HG03066 (cell line): ENCODE results near the gene LARGE1.
"Not testable (repeated sequence)": the region's sequence is repeated elsewhere in the genome, so short reads cannot be mapped to it uniquely, and the experiment has no call there.

Experiments used
- ATAC-seq: cut with Tn5 transposase; IDR thresholded peaks from one replicate; pipeline ENCODE4 v1.9.1; 2021; ENCODE audit warnings: low read depth; ENCODE audit not compliant: unreplicated experiment

Gene LARGE1

GRCh38 chr22:33461245-33461644 is 459.0 kb downstream of the LARGE1 start:
- not testable (repeated sequence) for ATAC-seq

GRCh38 chr22:33459137-33459536 is 461.1 kb downstream of the LARGE1 start:
- no peak for ATAC-seq

- no peak for ATAC-seq
Measured at GRCh38 chr22:33456511-33456910, 463.8 kb downstream of the LARGE1 start.

- ATAC-seq = no peak
Measured at GRCh38 chr22:33455036-33455435, 465.2 kb downstream of the LARGE1 start.

- ATAC-seq = no peak
Measured at GRCh38 chr22:33451866-33452469, 468.3 kb downstream of the LARGE1 start.

- no peak for ATAC-seq
Measured at GRCh38 chr22:33450756-33451155, 469.5 kb downstream of the LARGE1 start.

- ATAC-seq = no peak
Measured at GRCh38 chr22:33447733-33448132, 472.5 kb downstream of the LARGE1 start.

GRCh38 chr22:33443683-33444082 is 476.6 kb downstream of the LARGE1 start:
- no peak for ATAC-seq

GRCh38 chr22:33440756-33441155 is 479.5 kb downstream of the LARGE1 start:
- no peak for ATAC-seq

- no peak for ATAC-seq
Measured at GRCh38 chr22:33438273-33438672, 482.0 kb downstream of the LARGE1 start.

- no peak for ATAC-seq
Measured at GRCh38 chr22:33431300-33431699, 489.0 kb downstream of the LARGE1 start.

- ATAC-seq = no peak
Measured at GRCh38 chr22:33429281-33429680, 491.0 kb downstream of the LARGE1 start.

GRCh38 chr22:33427461-33427860 is 492.8 kb downstream of the LARGE1 start:
- ATAC-seq = no peak

GRCh38 chr22:33426451-33426850 is 493.8 kb downstream of the LARGE1 start:
- ATAC-seq = no peak

GRCh38 chr22:33421859-33422258 is 498.4 kb downstream of the LARGE1 start:
- no peak for ATAC-seq

- no peak for ATAC-seq
Measured at GRCh38 chr22:33418484-33418883, 501.8 kb downstream of the LARGE1 start.

- ATAC-seq = no peak
Measured at GRCh38 chr22:33415401-33415800, 504.9 kb downstream of the LARGE1 start.

GRCh38 chr22:33409079-33409478 is 511.2 kb downstream of the LARGE1 start:
- ATAC-seq = no peak

- ATAC-seq = no peak
Measured at GRCh38 chr22:33405194-33405593, 515.1 kb downstream of the LARGE1 start.

- ATAC-seq = no peak
Measured at GRCh38 chr22:33404723-33405122, 515.6 kb downstream of the LARGE1 start.

- ATAC-seq = no peak
Measured at GRCh38 chr22:33402325-33402724, 518.0 kb downstream of the LARGE1 start.

GRCh38 chr22:33401291-33401690 is 519.0 kb downstream of the LARGE1 start:
- no peak for ATAC-seq

- no peak for ATAC-seq
Measured at GRCh38 chr22:33400891-33401290, 519.4 kb downstream of the LARGE1 start.
